K562 (cell line): ENCODE data around the gene ALDH9A1. TPM values are rescaled to one million over a fixed set of nuclear protein-coding genes. Genes with fewer than 3 reads are reported as not detected.

Source experiments
- ARID3A ChIP-seq: IDR thresholded peaks from 2 replicates; pipeline ENCODE4 v1.6.1; 2012; ENCODE audit warnings: low read depth, low read length, improper control_type of control experiment, borderline replicate concordance
- ATF7 ChIP-seq: fragments of 450-650 bp; IDR thresholded peaks from 2 replicates; pipeline ENCODE4 v1.7.1; 2014; ENCODE audit warnings: mild to moderate bottlenecking, moderate library complexity
- ETS1 ChIP-seq: conservative IDR thresholded peaks from 2 replicates; pipeline ENCODE4 v1.6.1; 2011; ENCODE audit warnings: low read depth, mild to moderate bottlenecking, low read length; ENCODE audit not compliant: control insufficient read depth
- HDAC1 ChIP-seq, 2 experiments: fragments of 450-650 bp; IDR thresholded peaks; 2 replicates each; pipeline ENCODE4 v1.6.1; 2016 to 2017; ENCODE audit warnings: inconsistent platforms in 1 of 2, mild to moderate bottlenecking in 1 of 2, moderate library complexity in 1 of 2
- NCOR1 ChIP-seq: fragments of 450-650 bp; IDR thresholded peaks from 2 replicates; pipeline ENCODE4 v1.6.1; 2016; ENCODE audit warnings: mild to moderate bottlenecking, moderate library complexity
- NFE2 ChIP-seq: IDR thresholded peaks from 2 replicates; pipeline ENCODE4 v1.6.1; 2014; ENCODE audit warnings: antibody characterized with exemption, low read depth
- SMAD3 ChIP-seq: fragments of 450-650 bp; formaldehyde crosslinking; conservative IDR thresholded peaks from 2 replicates; pipeline ENCODE4 v1.4.0; 2020; ENCODE audit warnings: mild to moderate bottlenecking
- TAF1 ChIP-seq: IDR thresholded peaks from 2 replicates; pipeline ENCODE4 v1.6.1; 2011; ENCODE audit warnings: mild to moderate bottlenecking, low read length, moderate library complexity; ENCODE audit not compliant: insufficient read depth, control insufficient read depth, severe bottlenecking; ENCODE audit errors: extremely low read depth
- TEAD2 ChIP-seq: fragments of 450-650 bp; IDR thresholded peaks from 2 replicates; pipeline ENCODE4 v1.6.1; 2016; ENCODE audit warnings: missing genetic modification characterization, control low read depth, missing compliant biosample characterization
- THAP7 ChIP-seq: fragments of 250-450 bp; sonication (Bioruptor Pico); IDR thresholded peaks from 2 replicates; pipeline ENCODE4 v1.5.0; 2021
- ZBTB7A ChIP-seq: IDR thresholded peaks from 2 replicates; pipeline ENCODE4 v1.6.1; 2011; ENCODE audit warnings: low read depth, mild to moderate bottlenecking, low read length, moderate library complexity, borderline replicate concordance; ENCODE audit not compliant: control insufficient read depth
- ZEB2 ChIP-seq: fragments of 450-650 bp; IDR thresholded peaks from 2 replicates; pipeline ENCODE4 v1.6.1; 2016
- ZNF232 ChIP-seq: sonication (generic); formaldehyde crosslinking; IDR thresholded peaks from 2 replicates; pipeline ENCODE4 v1.8.0; 2022; ENCODE audit warnings: mild to moderate bottlenecking, missing genetic modification reagents
- ZNF408 ChIP-seq: fragments of 250-450 bp; sonication (Bioruptor Pico); IDR thresholded peaks from 2 replicates; pipeline ENCODE4 v1.4.0; 2020; ENCODE audit warnings: low read depth, mild to moderate bottlenecking, moderate library complexity
- ZNF75A ChIP-seq: fragments of 450-650 bp; formaldehyde crosslinking; IDR thresholded peaks from 2 replicates; pipeline ENCODE4 v1.4.0; 2020; ENCODE audit warnings: mild to moderate bottlenecking
- polyA plus RNA-seq, 8 experiments: library from polyadenylated mRNA; depleted of rRNA in 4 of 8; stranded (reverse) in 5 of 8; unstranded in 3 of 8; fragments of >200 nt; fragmentation: Nextera tagmentation in 2 of 8; fragmentation: Illumina TruSeq in 1 of 8; extraction: Ambion mirVana in 2 of 8; extraction: Trizol in 1 of 8; gene quantifications; 2 replicates each; pipeline versions ENCODE4 v1.2.1 to v1.2.3, GENCODE V29; 2011 to 2014; ENCODE audit warnings: inconsistent platforms in 1 of 8, missing spikeins in 1 of 8
- total RNA-seq, 7 experiments: library from RNA; depleted of rRNA in 6 of 7; stranded (reverse); fragments of >200 nt in 6 of 7; fragmentation: Illumina TruSeq in 2 of 7; extraction: Trizol in 2 of 7; gene quantifications; 2 replicates each; pipeline versions ENCODE4 v1.2.1 to v1.2.3, GENCODE V29; 2011 to 2021; ENCODE audit warnings: low replicate concordance in 1 of 7
- TF ChIP-seq, protein P1 (sequence below): fragments of 250-450 bp; sonication (Bioruptor Pico); IDR thresholded peaks from 2 replicates; pipeline ENCODE4 v1.4.0; 2020
- TF ChIP-seq, protein P2 (sequence below), 2 experiments: fragments of 450-650 bp in 1 of 2; sonication (generic) in 1 of 2; formaldehyde crosslinking in 1 of 2; IDR thresholded peaks in 1 of 2; conservative IDR thresholded peaks in 1 of 2; 2 replicates each; pipeline versions ENCODE4 v1.6.1 to v1.8.1; 2016 to 2023; ENCODE audit warnings: mild to moderate bottlenecking in 2 of 2, moderate library complexity in 2 of 2, inconsistent platforms in 1 of 2, missing genetic modification reagents in 1 of 2
- TF ChIP-seq, protein P3 (sequence below): fragments of 450-650 bp; IDR thresholded peaks from 2 replicates; pipeline ENCODE4 v1.7.1; 2018; ENCODE audit warnings: mild to moderate bottlenecking, low read depth; ENCODE audit not compliant: partially characterized antibody

The ALDH9A1 gene
- total and polyA plus RNA-seq, 9 of the 15 experiments (the other 6 are each of a cell fraction or from before 2014, with no cell fraction given), result 26.5 to 54.3 (median 39.2) TPM

- TF ChIP-seq ZNF408 (CRISPR knock-in tag), result no peak
- TF ChIP-seq, protein P1, sequence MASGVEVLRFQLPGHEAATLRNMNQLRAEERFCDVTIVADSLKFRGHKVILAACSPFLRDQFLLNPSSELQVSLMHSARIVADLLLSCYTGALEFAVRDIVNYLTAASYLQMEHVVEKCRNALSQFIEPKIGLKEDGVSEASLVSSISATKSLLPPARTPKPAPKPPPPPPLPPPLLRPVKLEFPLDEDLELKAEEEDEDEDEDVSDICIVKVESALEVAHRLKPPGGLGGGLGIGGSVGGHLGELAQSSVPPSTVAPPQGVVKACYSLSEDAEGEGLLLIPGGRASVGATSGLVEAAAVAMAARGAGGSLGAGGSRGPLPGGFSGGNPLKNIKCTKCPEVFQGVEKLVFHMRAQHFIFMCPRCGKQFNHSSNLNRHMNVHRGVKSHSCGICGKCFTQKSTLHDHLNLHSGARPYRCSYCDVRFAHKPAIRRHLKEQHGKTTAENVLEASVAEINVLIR (CRISPR knock-in tag), result peak; percentile 56; the same call in 1 of the 2 replicates
- peak; percentile 39; the same call in 1 of the 2 replicates for TF ChIP-seq ETS1
- TF ChIP-seq THAP7 (CRISPR knock-in tag), result no peak
- TF ChIP-seq, protein P2, sequence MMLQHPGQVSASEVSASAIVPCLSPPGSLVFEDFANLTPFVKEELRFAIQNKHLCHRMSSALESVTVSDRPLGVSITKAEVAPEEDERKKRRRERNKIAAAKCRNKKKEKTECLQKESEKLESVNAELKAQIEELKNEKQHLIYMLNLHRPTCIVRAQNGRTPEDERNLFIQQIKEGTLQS (IDR thresholded peaks at IDR 0.05), result no peak
- TF ChIP-seq, protein P2 (CRISPR knock-in tag; conservative IDR thresholded peaks at IDR 0.05), result peak; percentile 83
- TF ChIP-seq HDAC1 (IDR thresholded peaks at IDR 0.05), result peak in 1 of 2 experiments; percentile 82; a peak in 2 of 4 replicates
- TF ChIP-seq ZNF232, result peak; percentile 74
- TF ChIP-seq ZBTB7A, result peak; percentile 47; the same call in 1 of the 2 replicates
- peak; percentile 47; the same call in 1 of the 2 replicates for TF ChIP-seq SMAD3 (CRISPR knock-in tag)
- TF ChIP-seq, protein P3, sequence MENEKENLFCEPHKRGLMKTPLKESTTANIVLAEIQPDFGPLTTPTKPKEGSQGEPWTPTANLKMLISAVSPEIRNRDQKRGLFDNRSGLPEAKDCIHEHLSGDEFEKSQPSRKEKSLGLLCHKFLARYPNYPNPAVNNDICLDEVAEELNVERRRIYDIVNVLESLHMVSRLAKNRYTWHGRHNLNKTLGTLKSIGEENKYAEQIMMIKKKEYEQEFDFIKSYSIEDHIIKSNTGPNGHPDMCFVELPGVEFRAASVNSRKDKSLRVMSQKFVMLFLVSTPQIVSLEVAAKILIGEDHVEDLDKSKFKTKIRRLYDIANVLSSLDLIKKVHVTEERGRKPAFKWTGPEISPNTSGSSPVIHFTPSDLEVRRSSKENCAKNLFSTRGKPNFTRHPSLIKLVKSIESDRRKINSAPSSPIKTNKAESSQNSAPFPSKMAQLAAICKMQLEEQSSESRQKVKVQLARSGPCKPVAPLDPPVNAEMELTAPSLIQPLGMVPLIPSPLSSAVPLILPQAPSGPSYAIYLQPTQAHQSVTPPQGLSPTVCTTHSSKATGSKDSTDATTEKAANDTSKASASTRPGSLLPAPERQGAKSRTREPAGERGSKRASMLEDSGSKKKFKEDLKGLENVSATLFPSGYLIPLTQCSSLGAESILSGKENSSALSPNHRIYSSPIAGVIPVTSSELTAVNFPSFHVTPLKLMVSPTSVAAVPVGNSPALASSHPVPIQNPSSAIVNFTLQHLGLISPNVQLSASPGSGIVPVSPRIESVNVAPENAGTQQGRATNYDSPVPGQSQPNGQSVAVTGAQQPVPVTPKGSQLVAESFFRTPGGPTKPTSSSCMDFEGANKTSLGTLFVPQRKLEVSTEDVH, result peak; percentile 76
- TF ChIP-seq ZNF75A (CRISPR knock-in tag), result no peak
- TF ChIP-seq TAF1, result peak; percentile 62
- peak; percentile 91 for TF ChIP-seq ATF7
- no peak for TF ChIP-seq ARID3A
- no peak for TF ChIP-seq TEAD2
- TF ChIP-seq NCOR1, result no peak
- TF ChIP-seq NFE2, result peak; percentile 69
- peak; percentile 97; the same call in 1 of the 2 replicates for TF ChIP-seq ZEB2
These were observed 67.6 kb downstream of the ALDH9A1 start, which contains the start of gene MGST3 (continued) for GRCh38 chr1:165630629-165631341.
